ENCODE measurements around the gene LARGE2.

GRCh38 chr11:45925550-45925949 lies 3.1 kb downstream of the LARGE2 start:
- TF ChIP-seq POLR2A (IDR thresholded peaks at IDR 0.05) (no peak), POLR2AphosphoS5 (IDR thresholded peaks at IDR 0.05) (no peak)
